DMS79 (cell line): ENCODE results near the gene CUEDC2.

Experiments used
- DNase-seq: peaks from one replicate; lab custom pipeline; 2025; lab: John Stamatoyannopoulos, UW

Gene CUEDC2

DNA sequence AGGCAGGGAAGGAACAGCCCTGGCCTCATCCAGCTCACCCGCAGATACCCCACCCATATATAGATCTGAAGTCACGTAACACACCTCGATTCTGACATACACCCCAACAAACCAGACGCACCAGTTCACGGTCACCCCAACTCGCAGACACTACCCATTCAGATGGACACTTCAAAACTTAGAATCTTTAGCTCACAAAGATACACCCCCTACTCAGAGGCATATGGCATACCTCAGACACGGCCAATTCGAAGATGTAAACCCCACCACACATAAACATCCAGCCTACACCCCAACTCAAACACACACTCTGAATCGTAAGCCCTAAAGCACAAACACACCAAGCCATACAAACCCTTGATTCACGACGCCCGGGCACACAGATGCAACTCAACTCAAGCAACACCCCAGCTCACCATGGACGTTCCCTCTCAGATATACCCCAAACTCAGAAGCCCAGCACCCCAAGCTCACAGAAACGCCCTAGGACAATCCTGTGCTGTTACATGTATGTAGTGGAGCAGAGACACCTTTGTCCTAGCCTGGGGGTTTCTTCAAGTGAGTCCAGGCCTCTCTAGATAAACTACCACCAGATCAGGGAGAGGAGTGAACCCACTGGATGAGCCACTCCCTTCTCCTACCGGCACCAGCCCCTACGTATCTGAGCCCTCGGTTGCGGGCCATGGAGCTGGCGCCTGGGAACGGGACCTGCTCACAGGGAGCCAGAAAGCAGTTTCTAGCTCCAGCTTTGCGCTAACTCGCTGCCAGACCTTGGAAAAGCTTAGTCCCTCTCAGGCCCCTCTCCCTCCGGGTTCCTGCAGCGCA is 22.6 kb downstream of the CUEDC2 start:
- DNase-seq, result no peak

DNA sequence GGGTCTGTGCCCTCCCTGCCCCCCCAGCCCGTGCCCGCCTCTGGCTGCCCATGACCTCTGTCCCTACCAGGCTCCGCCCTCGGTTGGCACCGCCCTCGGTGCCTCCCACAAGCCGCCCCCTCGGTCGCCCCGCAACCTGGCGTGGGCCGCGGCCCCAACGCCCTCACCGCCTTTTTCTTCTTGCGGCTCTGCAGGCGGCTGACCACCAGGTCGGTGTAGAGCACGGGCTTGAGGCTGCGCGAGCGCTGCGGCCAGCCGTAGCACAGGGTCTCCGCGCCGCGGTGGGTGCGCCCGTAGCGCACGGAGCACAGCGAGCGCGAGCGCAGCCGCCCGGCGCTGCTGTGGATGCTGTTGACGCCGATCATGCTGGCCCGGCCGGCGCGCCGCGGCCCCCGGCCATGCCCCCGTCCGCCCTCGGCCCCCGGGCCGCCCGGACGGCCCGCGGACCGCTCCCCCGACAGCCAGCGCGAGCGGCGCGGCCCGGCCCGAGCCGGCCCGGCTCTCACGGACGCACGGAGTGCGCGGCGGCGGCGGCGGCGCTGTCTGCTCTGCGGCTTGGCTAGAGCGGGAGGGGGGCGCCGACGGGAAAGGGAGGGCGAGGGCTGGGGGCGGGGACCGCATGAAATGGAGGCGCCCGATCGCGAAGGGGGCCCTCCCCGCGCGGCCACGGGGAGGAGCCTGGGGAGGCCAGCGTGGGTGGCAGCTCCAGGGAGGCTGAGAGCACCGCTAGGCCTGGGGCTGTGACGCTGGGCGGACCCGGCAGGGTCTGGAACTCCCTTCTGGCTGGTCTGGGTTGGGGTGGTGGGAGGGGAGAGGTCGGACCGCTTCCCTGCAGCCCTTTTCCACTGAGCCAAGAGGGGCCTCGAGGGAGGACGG is 23.4 kb downstream of the CUEDC2 start:
- DNase-seq, result no peak

DNA sequence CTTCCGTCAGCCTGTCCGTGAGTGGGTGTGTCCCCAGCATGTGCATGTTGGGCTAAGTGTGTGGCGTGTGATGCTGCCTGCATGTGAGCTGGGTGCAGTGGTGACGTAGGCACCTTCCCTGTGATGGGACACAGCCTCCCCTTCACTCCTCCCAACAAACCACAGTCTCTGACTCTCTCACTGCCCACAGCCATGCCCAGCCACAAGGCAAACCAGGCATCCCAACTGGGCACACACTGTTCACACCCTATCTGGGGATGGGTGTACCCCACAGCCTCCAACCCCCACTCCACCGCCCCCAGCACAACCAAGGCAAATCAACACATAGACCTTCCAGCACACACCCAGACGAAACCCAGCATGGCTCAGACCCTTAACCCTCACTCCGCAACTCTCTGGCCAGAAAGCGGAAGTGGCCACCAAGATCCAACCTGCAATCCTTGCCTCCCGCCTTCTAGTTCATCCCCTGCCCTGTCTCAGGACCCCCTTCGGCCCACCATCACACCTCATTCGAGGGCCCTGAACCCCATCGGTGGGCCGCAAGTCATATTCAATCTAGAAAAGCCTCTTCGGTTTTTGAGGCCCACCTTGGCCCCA is 24.1 kb downstream of the CUEDC2 start:
- DNase-seq, result no peak

DNA sequence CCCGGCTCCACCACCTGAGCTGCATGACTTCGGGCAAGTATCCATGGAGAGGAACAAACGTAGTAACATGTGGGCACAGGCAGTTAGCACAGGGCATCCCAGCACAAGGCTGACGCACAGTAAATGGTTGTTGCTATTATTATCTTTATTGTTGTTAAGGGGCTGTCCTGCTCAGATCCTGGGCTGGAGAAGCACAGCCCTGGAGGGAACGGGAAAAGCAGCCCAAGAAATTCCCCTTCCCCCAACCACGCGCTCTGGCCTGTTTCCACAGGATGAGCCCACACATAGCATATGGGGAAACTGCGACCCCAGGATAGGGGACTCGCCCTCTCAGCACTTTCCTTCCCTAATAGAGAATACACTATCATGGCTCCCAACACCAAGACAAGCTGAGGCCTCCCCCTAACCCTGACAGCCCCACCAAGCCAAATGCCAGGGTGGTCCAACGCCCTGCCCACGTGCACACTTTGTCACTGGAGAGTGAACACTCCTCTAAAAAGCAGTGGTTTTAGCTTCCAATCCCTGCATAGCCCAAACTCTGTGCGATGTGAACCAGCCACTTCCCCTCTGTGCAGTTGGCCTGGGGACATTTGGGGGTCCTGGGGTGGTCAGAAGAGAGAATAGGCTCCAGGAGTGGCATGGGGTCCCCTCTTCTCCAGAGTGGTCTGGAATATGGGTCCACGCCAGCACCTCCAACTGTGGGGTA is 24.8 kb downstream of the CUEDC2 start:
- DNase-seq, result no peak

DNA sequence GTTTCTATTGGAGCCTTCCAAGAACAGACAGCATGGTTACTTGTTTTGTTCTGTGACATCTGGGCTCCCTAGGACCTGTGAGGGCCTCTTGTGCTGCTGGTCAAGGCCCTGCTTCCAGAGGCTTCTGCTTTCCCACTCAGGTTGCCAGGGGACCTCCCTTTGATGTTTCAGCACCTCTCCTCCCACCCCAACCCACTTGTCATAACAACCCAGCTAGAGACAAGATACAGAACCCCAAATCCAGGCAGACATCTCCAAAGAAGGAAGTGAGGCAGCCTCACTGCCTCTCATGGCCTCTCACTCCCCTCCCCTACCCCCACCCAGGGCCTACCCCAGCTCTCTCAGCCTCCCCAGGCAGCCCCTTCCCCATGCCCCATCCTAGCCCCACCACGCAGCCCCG is 25.6 kb downstream of the CUEDC2 start:
- no peak for DNase-seq

DNA sequence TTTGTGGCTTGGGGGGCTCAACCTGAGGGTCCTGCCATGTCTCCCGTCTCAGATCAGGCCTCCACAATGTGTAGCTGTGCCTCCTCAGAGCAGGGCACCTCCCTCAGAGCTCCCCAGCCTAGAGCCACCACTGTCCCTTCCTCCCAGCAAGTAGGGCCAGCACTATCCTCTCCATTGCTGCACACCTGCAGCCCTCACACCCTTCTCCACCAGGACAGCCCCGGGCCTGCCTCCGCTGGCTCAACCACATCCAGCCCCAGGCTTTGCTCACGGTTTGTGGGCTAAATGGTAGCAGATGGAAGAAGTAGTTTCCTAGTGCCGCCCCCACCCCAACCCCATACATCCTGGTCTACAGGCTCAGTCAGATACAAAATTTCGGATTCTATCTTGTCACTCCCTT is 26.7 kb downstream of the CUEDC2 start:
- DNase-seq, result no peak

DNA sequence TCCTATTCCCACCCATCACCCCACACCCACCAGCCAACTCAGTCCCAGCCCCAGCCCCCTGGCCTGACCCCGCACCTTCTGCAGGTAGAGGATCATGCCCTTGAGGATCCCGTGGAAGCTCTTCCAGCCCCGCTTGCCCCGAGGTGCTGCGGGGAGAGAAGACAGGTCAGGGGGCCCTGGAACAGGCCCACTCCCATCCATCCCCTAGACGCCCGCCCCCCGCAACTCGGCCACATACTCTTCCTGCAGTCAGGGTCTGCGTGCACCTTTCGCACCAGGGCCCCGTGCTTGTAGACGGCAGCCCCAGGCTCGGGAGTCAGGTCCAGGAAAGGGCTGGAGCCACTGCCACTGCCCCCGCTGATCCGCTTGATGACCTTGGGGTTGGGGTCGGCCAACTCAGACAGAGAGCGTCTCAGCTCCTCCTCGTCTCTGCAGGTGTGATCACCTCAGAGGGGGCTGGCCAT is 27.2 kb downstream of the CUEDC2 start:
- no peak for DNase-seq

DNA sequence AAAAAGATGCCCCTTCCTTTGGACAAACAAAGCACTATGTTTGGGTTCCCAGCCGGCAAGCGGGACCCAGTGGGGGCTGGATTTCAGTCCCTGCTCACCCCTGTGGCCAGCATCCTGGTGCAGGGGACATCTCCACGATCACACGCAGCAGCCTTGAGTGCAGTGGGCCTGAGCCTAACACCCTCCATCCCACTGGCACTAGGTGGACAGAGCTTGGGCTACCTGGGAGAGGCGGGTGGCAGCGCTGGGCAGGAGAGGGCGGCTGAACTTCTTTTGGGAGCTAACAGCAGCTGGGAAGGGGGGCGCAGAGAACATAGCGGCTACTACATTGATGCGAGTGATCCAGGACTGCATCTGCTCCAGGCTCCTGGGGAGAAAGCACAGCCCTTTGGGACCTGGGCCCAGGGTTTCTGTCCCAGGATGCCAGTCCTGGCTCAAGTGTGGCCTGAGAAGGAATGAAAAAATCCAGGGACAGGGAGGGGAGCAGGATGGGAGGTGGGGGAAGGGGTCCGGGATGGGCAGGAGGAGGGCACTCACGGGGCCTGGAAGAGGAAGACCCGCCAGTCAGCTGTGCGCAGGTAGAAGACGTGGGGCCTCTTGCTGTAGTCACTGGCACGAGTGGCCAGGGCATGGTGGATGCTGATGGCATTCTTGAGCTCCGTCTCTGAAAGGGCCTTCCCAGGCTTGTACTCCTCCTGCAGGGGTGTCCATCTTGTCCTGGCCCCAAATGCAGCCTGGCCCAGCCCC is 27.8 kb downstream of the CUEDC2 start:
- no peak for DNase-seq

DNA sequence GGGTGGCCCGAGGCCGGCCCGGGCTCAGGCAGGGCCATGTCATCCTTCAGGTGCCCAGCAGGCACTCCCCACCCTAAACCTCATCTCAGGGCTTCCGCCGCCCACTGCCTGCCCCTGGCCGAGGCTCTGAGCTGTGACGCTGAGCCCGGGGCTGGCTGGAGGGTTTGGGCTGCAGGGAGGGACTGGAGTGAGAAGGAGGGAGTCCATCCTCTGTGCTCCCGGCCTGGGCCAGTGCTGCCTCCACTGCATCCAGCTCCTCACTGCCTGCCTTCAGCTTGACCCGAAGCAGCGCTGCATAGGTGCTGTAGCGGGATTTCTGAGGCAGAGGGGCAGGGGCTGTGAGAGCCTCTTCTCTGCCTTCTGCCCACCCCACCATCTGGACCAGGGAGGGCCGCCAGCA is 29.3 kb downstream of the CUEDC2 start:
- DNase-seq, result no peak

DNA sequence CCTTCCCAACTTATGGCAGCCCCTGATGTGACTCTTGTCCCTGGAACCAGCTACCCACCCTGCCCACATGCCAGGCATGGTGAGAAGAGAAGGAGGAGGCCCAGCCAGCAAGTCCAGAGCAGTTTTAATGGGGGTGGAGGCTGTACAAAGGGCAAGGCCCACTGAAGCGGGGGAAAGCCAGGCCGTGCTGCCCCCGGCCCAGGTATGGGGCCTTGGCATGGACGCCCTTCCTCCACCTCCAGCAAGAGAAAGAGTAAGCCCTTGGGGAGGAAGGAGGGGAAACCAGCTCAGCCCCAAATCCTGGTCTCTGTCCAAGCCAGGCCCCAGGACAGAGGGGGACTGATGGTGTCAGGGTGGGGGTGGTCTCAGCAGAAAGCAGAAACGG is 29.9 kb downstream of the CUEDC2 start:
- no peak for DNase-seq

DNA sequence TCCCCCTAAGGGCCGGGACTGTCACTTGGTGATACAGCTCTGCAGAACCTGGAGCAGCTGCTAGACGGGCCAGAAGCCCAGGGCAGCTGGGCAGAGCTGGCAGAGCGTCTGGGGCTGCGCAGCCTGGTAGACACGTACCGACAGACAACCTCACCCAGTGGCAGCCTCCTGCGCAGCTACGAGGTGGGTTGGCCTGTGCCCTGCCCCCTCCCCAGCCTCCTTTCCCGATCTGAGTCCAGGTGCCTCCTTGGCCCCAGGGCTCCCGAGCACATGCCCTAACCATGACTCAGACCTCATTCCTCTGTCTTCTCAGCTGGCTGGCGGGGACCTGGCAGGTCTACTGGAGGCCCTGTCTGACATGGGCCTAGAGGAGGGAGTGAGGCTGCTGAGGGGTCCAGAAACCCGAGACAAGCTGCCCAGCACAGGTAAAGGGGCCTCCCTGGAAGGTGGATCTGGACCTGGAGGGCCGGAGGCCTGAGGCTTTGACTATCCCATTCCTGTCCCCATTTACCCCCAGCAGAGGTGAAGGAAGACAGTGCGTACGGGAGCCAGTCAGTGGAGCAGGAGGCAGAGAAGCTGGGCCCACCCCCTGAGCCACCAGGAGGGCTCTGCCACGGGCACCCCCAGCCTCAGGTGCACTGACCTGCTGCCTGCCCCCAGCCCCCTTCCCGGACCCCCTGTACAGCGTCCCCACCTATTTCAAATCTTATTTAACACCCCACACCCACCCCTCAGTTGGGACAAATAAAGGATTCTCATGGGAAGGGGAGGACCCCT is 30.5 kb downstream of the CUEDC2 start:
- no peak for DNase-seq

DNA sequence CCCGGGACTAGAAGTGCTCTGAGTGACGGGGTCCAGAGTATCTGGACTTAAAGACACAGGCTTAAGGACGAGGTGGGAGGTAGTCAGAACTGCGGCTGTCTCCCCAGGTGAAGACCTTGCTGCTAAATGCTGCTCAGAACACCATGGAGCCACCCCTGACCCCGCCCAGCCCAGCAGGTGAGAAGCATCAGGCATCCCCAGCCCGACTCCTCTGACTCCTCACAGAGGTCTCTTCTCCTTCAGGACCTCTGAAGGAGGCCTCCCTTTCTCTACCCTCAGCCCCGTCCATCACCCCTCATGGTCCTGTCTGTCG is 31.1 kb downstream of the CUEDC2 start:
- DNase-seq, result no peak

DNA sequence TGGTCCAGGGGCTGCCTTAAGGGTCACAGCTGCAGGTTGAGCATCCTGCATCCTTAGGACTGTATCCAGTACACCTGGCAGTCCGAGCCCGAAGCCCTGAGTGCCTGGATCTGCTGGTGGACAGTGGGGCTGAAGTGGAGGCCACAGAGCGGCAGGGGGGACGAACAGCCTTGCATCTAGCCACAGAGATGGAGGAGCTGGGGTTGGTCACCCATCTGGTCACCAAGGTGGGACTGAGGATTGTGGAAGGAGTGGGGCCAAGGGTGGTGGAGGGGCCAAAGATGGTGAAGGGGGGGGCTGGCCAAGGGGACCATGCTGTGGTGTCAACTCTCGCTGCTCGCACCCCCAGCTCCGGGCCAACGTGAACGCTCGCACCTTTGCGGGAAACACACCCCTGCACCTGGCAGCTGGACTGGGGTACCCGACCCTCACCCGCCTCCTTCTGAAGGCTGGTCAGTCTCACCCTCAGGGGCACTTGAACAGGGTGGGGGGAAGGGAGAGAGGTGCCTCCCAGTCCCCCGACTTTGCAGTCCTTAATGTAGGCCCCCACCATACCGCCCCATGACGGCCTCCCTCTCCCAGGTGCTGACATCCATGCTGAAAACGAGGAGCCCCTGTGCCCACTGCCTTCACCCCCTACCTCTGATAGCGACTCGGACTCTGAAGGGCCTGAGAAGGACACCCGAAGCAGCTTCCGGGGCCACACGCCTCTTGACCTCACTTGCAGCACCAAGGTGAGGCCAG is 31.6 kb downstream of the CUEDC2 start:
- DNase-seq, result no peak

DNA sequence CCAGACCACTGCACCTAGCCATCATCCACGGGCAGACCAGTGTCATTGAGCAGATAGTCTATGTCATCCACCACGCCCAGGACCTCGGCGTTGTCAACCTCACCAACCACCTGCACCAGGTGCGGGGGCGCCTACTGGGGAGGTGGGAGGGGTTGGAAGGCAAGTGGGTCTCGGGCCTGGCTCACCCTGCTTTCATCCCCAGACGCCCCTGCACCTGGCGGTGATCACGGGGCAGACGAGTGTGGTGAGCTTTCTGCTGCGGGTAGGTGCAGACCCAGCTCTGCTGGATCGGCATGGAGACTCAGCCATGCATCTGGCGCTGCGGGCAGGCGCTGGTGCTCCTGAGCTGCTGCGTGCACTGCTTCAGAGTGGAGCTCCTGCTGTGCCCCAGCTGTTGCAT is 32.3 kb downstream of the CUEDC2 start:
- DNase-seq, result peak; percentile 23

DNA sequence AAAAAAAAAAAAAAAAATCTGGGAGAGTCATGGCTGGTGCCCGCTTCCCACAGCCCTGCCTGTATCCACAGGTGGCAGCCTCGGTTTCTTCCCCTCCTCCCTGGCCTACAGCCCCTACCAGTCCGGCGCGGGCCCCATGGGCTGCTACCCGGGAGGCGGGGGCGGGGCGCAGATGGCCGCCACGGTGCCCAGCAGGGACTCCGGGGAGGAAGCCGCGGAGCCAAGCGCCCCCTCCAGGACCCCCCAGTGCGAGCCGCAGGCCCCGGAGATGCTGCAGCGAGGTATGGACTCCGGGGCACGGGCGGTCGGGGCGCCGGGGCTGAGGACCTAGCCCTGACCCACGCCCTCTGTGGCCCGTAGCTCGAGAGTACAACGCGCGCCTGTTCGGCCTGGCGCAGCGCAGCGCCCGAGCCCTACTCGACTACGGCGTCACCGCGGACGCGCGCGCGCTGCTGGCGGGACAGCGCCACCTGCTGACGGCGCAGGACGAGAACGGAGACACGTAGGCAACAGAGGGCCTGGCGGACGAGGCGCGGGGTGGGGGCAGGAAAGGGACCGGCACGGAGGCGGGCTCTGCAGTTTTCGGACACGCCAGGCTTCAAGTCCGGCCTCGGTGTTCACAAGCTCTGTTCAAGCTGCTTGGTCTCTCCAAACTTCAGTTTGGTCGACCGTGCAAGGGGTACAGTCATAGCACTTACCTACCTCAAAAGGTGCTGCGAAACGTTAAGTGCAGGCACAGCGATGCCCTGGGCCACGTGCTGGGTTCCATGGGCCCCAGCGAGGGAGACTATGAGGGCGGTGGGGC is 33.0 kb downstream of the CUEDC2 start:
- DNase-seq, result peak; percentile 30

DNA sequence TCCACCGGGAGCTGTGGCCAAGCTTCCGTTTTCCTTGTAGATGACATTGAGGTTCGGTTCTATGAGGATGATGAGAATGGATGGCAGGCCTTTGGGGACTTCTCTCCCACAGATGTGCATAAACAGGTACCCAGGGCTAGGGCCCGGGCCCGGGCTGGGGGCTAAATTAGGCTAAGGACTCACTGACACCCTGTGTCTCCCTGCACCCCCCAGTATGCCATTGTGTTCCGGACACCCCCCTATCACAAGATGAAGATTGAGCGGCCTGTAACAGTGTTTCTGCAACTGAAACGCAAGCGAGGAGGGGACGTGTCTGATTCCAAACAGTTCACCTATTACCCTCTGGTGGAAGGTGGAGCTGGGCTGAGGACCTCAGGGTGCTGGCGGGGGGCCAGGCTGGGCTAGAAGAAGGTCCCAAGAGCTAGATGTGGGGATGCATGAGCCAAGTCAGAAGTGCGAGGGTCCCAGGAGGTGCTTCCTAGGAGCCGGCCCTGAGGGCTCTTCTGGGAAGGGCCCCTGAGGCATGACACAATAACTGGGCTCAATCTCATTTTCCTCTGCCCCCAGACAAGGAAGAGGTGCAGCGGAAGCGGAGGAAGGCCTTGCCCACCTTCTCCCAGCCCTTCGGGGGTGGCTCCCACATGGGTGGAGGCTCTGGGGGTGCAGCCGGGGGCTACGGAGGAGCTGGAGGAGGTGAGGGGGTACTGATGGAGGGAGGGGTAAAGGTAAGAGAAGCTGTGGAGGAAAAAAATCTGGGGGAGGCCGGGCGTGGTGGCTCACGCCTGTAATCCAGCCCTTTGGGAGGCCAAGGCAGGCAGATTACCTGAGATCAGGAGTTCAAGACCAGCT is 34.0 kb downstream of the CUEDC2 start:
- no peak for DNase-seq

DNA sequence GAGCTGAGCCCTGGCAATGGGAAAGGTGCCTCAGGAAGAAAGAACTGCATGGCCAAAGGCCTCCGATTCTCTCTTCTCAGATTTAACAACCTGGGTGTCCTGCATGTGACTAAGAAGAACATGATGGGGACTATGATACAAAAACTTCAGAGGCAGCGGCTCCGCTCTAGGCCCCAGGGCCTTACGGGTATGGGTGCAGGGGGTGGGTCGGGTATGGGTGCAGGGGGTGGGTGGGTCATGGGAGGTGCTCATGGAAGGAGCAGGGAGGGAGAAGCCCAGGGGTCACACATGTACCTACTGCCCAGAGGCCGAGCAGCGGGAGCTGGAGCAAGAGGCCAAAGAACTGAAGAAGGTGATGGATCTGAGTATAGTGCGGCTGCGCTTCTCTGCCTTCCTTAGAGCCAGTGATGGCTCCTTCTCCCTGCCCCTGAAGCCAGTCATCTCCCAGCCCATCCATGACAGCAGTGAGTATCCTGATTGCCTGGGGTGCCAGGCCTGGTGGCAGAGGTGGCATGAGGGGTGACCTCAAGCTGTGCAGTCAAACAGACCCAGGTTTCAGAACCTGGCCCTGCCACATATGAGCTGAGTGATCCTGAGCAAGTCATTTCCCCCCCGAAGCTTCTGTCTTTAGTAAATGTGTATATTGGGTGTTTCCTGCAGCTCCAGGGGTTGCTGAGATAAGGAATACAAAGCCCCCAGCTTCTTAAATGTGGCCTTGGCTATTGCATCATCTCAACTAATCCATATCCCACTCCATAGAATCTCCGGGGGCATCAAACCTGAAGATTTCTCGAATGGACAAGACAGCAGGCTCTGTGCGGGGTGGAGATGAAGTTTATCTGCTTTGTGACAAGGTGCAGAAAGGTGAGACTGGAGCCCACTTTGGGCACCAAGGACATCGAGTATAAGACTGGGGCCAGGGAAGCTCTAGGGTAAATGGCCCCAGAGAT is 34.9 kb downstream of the CUEDC2 start:
- DNase-seq, result no peak
